Tibial nerve (tissue), 3 donors: ENCODE data around the gene MSL1.

ENCODE experiments used
- POLR2A ChIP-seq, 2 donors: fragments of 450-650 bp; IDR thresholded peaks; one replicate each; pipeline ENCODE4 v1.6.1; 2017; ENCODE audit warnings: antibody characterized with exemption in 2 of 2, mild to moderate bottlenecking in 2 of 2, moderate library complexity in 2 of 2
- TF ChIP-seq, protein P1 (sequence below), 5 experiments: fragments of 200-600 bp in 3 of 5; fragments of 450-650 bp in 2 of 5; sonication (generic) in 3 of 5; IDR thresholded peaks; one replicate each; pipeline ENCODE4 v1.5.1; 2016 to 2019; ENCODE audit warnings: antibody characterized with exemption in 5 of 5, mild to moderate bottlenecking in 3 of 5, moderate library complexity in 2 of 5

DNA sequence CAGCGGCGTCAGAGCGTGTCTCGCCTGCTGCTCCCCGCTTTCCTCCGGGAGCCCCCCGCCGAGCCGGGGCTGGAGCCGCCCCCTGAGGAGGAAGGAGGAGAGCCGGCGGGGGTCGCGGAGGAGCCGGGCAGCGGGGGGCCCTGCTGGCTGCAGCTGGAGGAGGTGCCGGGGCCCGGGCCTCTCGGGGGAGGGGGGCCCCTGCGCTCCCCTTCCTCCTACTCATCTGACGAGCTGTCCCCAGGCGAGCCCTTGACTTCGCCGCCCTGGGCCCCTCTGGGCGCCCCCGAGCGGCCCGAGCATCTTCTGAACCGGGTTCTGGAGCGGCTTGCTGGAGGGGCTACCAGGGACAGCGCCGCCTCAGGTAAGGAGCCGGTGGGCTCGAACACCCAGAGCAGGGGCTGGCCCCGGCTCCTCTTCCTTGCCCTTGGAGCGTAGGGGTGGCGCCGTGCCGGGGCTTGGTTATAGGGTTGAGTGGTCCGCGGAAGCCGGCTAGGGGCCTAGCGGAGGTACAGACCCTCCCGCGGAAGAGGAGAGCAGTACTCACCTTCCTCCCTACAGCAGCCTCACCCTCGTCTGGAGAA is 56.3 kb downstream of the MSL1 start:
- TF ChIP-seq, protein P1, sequence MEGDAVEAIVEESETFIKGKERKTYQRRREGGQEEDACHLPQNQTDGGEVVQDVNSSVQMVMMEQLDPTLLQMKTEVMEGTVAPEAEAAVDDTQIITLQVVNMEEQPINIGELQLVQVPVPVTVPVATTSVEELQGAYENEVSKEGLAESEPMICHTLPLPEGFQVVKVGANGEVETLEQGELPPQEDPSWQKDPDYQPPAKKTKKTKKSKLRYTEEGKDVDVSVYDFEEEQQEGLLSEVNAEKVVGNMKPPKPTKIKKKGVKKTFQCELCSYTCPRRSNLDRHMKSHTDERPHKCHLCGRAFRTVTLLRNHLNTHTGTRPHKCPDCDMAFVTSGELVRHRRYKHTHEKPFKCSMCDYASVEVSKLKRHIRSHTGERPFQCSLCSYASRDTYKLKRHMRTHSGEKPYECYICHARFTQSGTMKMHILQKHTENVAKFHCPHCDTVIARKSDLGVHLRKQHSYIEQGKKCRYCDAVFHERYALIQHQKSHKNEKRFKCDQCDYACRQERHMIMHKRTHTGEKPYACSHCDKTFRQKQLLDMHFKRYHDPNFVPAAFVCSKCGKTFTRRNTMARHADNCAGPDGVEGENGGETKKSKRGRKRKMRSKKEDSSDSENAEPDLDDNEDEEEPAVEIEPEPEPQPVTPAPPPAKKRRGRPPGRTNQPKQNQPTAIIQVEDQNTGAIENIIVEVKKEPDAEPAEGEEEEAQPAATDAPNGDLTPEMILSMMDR (IDR thresholded peaks at IDR 0.05) = no peak
- no peak for TF ChIP-seq POLR2A (IDR thresholded peaks at IDR 0.05)
